Melanocyte of skin (primary cell): ENCODE data around the gene NCAPH2. TPM values are rescaled to one million over a fixed set of nuclear protein-coding genes. Genes with fewer than 3 reads are reported as not detected.

Source experiments
- total RNA-seq, 2 donors: library from RNA; depleted of rRNA; stranded (reverse); fragments of >200 nt; gene quantifications; 2 replicates each; pipeline ENCODE4 v1.2.3, GENCODE V29; 2012

The NCAPH2 gene
- total RNA-seq, result 10 to 100 TPM; 35.8 to 56.6 TPM

GRCh38 chr22:50507991-50508884, at the start of gene NCAPH2:
NCAPH2 (plus strand) TSS chr22:50508224; CDS start chr22:50508338, 114 bp downstream.

DNA sequence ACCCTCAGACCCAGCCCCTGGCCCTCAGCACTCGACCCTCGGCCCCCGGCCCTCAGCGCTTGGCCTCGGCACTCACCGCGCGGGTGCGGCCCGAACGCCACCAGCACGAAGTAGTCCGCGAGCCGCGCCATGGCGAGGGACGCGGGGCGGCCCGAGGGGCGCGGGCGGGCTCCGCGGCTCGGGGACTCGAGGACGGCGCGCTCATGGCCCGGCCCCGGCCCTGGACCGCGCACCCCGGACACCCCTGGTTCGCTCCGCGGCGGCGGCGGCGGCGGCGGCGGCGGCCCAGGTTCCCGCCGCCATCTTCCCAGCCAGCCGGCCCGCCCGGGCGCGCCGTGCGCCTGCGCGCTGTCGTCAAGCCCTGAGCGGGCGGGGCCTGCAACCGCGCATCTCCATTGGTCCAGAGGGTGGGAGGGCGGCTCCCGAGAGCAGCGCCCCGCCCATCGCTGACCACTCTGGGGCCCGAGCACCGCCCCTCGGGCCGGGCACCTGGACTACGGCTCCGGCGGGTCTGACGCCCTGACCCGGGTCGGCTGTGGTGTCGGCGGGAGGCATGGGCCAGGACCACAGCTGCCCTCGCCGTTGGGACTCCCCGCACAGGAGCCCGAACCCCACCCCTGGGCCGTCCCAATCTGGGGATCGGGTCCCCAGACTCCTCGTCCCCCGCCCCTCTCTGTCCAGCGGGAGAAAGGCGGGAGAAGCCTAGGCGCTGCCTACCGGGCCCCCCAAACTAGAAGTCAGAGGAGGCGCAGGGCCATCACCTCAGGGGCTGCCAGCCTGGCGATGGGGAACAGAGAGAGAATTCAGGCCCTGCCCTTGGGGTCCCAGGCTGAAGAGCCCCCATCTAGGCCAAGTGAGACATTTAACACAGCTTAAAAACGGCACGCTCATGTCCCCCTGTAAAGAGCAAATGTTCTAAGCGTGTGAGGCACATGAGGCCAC, 33.0 kb upstream of the NCAPH2 start, which contains the start of gene SBF1:
Gene SBF1, minus strand, starts transcription at position 326 of the 942 bp plus-strand sequence. Its CDS starts 195 bp downstream, at position 131.

GRCh38 chr22:50481440-50482106, 26.5 kb upstream of the NCAPH2 start, which contains the start of gene ADM2:
ADM2 (plus strand) TSS chr22:50481543; CDS start chr22:50481848, 305 bp downstream.

GRCh38 chr22:50486561-50487289, 21.3 kb upstream of the NCAPH2 start, which contains the start of gene MIOX:
MIOX (plus strand) TSS chr22:50486859; CDS start chr22:50486898, 39 bp downstream.

GRCh38 chr22:50507421-50507990, 518 bp upstream of the NCAPH2 start, which contains the start of gene LMF2:
LMF2 (minus strand) TSS chr22:50507702; CDS start chr22:50507675, 27 bp downstream.

GRCh38 chr22:50525104-50525857, 17.3 kb downstream of the NCAPH2 start, which contains the start of gene SCO2:
SCO2 (minus strand) TSS chr22:50525598; CDS start chr22:50524411, 1,187 bp downstream.

DNA sequence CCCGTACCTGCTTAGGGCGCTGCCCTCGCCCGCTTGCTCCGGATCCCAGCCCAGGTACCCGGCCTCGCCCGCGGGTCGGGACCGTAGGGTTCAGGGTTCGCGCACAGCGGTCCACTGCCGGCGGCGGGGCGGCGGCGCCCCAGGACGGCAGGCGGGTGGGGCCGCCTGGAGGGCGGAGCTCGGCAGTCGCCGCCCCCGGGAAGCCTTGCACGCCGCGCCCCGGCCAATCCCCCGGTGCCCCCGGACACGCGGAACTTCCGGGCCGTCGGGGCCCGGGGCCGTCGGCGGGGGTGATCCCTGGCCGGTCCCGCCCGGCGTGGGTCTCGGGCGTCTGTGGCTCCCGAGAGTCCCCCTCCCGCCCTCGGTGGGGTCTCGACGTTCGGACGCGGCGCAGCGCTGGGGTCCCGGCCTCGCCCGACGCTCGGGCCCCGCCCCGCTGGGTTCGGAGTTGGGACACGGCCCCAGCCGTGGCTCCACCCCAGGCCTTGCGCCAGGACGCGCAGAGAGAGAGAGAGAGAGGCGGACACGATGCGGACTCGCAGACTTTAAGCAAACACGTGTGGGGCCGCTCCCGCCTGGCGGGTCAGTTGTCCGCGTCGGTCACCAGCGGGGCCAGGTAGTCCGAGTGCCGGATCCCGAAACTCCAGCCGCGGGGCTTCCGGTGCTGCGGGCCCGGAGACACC, 22.0 kb downstream of the NCAPH2 start, which contains the start of gene TYMP:
Gene TYMP, minus strand, starts transcription at position 116 of the 683 bp plus-strand sequence. CDS start 303 bp downstream, outside the sequence.

DNA sequence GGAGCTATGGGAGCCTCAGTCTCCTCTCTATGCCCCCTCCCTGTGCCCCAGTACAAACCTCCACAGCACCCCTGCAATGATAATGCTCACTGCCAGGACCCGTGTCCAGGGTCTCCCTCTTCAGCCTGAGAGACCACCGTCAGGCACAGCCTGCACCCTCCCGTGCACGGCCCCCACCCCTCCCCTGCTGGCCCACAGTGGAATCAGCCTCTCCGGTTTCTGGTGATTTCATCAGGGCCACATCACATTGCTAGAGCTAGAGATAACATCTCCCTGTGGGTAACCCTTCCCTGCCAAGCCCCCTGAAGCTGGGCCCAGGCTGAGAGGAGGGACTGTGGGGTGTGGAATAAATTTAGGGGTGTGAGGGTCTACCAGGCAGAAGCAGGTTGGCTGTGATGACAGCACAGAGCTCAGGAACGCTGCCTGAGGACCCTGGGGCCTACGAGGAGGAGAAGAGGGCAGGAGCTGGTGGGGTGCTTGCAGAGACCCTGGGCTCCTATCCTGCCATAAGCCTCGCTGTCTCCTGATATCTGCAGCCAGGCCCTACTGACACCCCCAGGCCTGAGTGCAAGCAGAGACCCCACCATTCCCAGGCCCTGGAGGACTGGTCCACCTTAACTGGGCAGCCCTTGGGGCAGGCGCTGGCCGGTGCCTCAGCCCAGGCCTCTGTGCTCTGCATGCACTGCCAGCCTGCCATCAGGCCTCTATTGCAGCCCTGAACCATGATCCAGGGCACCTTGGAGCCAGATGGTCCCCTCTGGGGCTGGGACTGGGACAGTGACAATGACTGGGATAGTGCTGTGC, 37.7 kb downstream of the NCAPH2 start, which contains the start of gene KLHDC7B:
Gene KLHDC7B, plus strand, starts transcription at position 378 of the 804 bp plus-strand sequence. Its CDS starts 345 bp downstream, at position 723.

GRCh38 chr22:50562523-50563412, 54.7 kb downstream of the NCAPH2 start, which contains the start of gene SYCE3:
SYCE3 (minus strand) TSS chr22:50562919; CDS start chr22:50556405, 6,514 bp downstream.

Other genes starting within 250 kb of the NCAPH2 start
- 10 to 100 TPM; 20.6 to 21.7 TPM for gene MAPK12, start 246.5 kb upstream of the NCAPH2 start, total RNA-seq
- gene MAPK11, start 237.8 kb upstream of the NCAPH2 start, total RNA-seq, result 1 to 10 TPM; 1.7 to 2.1 TPM
- gene PLXNB2, start 200.6 kb upstream of the NCAPH2 start, total RNA-seq, result 10 to 100 TPM; 56.3 to 66.1 TPM
- gene DENND6B, start 181.2 kb upstream of the NCAPH2 start, total RNA-seq, result 1 to 10 TPM in 1 of 2 donors, under 1 TPM in 1; 0.67 to 2.8 TPM
- gene PPP6R2, start 164.9 kb upstream of the NCAPH2 start, total RNA-seq, result 10 to 100 TPM; 40.0 to 53.3 TPM
- 10 to 100 TPM; 61.9 to 68.5 TPM for gene SBF1, start 33.2 kb upstream of the NCAPH2 start, total RNA-seq
- gene ADM2, start 26.7 kb upstream of the NCAPH2 start, total RNA-seq, result 1 to 10 TPM in 1 of 2 donors, under 1 TPM in 1; 0.33 to 1.0 TPM
- not detected for gene MIOX, start 21.4 kb upstream of the NCAPH2 start, total RNA-seq
- 10 to 100 TPM; 49.6 to 69.9 TPM for gene LMF2, start 522 bp upstream of the NCAPH2 start, total RNA-seq
- gene SCO2, start 17.4 kb downstream of the NCAPH2 start, total RNA-seq, result 1 to 10 TPM; 5.2 to 6.3 TPM
- 100 to 1,000 TPM; 295 to 352 TPM for gene TYMP, start 21.8 kb downstream of the NCAPH2 start, total RNA-seq
- under 1 TPM in 1 of 2 donors, not detected in 1; under 0.01 TPM for gene KLHDC7B, start 37.7 kb downstream of the NCAPH2 start, total RNA-seq
- gene SYCE3, start 54.7 kb downstream of the NCAPH2 start, total RNA-seq, result not detected
- 10 to 100 TPM in 1 of 2 donors, 1 to 10 TPM in 1; 7.7 to 15.5 TPM for gene CPT1B, start 70.2 kb downstream of the NCAPH2 start, total RNA-seq
- 10 to 100 TPM; 25.0 to 41.3 TPM for gene CHKB, start 74.6 kb downstream of the NCAPH2 start, total RNA-seq
- gene MAPK8IP2, start 92.6 kb downstream of the NCAPH2 start, total RNA-seq, result 1 to 10 TPM; 7.7 to 9.6 TPM
- gene ARSA, start 119.9 kb downstream of the NCAPH2 start, total RNA-seq, result 10 to 100 TPM; 22.3 to 37.5 TPM
- 1 to 10 TPM; 2.8 to 4.7 TPM for gene SHANK3, start 164.6 kb downstream of the NCAPH2 start, total RNA-seq
- not detected for gene ACR, start 230.0 kb downstream of the NCAPH2 start, total RNA-seq